Measurements from ENCODE around the gene OSBP2.

DNA sequence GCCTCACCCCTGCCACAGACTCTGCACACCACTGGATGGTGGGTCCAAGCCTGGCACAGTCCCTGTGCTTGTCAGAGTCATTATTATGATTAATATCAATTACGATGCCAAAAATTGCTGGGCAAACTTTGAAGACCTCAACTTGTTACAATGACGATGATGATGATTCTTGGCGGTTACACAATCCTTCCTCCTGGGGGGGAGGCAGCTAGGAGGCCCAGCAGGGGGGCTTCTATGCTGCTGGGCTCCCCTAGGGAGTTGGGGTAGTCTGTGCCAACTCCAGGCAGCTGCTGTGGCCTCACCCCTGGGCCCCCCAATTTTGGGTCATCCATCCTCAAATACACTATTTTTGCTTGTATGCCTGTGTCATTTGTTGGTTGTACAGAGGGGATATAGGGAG is 47.1 kb upstream of the OSBP2 start:
- TF ChIP-seq, protein P1, sequence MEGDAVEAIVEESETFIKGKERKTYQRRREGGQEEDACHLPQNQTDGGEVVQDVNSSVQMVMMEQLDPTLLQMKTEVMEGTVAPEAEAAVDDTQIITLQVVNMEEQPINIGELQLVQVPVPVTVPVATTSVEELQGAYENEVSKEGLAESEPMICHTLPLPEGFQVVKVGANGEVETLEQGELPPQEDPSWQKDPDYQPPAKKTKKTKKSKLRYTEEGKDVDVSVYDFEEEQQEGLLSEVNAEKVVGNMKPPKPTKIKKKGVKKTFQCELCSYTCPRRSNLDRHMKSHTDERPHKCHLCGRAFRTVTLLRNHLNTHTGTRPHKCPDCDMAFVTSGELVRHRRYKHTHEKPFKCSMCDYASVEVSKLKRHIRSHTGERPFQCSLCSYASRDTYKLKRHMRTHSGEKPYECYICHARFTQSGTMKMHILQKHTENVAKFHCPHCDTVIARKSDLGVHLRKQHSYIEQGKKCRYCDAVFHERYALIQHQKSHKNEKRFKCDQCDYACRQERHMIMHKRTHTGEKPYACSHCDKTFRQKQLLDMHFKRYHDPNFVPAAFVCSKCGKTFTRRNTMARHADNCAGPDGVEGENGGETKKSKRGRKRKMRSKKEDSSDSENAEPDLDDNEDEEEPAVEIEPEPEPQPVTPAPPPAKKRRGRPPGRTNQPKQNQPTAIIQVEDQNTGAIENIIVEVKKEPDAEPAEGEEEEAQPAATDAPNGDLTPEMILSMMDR (conservative IDR thresholded peaks at IDR 0.05), result no peak
- TF ChIP-seq EZH2 (IDR thresholded peaks at IDR 0.05; ENCODE audit: low read depth), result no peak

All from PC-9 (cell line).